HG03432 (cell line): ENCODE measurements around the gene C1QTNF5.

Source experiments
- ATAC-seq: cut with Tn5 transposase; IDR thresholded peaks from one replicate; pipeline ENCODE4 v1.9.1; 2021; ENCODE audit warnings: mild to moderate bottlenecking, moderate library complexity; ENCODE audit not compliant: unreplicated experiment

C1QTNF5 gene

DNA sequence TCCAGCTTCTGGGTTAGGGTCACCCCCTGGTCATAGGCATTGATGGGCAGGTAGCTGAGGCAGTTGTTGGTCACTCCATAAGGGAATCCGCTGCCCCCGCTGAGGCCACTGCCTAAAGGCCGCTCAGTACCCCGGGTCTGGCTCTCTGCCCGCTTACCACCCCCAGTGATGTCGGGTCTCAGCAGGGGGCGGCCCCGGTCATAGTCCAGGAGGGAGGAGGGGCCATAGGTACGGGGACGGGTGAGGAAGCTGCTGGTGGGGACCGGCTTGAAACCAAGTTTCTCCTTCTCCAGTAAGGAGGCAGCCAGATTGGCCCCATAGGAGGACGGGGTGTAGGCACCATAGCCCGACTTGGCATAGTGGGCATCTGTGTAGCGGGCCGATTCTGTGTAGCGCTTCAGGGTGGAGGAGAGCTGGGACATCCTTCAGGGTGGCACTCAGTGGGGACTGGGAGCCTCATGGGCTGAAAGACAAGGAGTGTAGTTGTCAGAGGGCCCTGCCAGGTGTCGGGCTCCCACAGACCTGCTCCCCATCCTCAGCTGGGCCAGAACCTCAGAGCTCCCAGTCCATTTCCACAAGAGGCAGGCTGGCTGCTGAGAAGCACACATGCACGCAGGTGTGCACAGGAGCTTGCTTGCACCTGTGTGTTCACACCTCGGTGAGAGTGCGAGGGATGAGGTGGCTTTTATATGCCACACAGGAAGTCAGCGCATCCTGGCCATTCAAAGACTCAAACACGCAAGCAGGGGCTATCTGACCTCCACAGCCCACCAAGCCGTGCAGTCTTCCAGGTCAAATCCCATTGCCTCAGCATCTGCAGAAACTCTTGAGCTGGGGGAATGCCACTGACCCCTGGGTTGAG, 32.6 kb upstream of the C1QTNF5 start:
- no peak for ATAC-seq

DNA sequence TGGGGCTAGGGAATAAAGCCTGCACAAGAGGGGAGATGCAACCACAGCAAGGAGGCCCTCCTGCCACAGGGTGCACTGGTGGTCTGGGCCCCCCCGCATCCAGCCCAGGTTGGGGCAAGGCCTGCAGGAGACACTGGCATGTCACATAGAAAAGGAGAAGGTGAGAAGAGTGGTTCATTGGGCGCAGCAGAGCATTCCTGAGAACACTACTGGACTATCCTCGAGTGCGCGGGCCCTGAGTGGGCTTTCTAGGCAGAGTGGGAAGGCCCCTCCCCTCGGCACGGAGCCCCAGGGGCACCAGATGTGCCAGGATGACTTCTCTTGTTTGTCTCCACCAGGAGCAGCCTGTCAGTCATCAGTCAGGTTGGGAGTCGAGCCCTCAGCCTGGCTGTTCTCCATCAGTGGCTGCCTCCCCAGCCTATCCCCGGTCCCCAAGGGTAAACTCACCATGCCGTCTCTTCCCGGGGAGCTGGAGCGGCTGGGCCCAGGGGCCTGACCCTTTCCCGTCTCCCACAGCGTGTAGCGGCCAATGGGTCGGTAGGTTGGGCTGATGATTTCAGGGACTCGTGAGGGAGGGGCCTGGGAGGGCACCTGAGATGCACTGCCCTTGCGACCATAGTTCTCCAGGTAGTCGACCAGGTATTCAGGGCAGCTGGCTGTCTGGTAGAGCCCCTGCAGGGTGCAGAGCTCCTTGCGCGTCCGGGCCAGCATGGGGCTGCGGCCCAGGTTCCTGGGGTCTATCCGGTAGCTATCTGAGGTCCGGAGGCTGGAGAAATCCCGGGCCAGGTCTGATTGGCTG, 31.8 kb upstream of the C1QTNF5 start:
- ATAC-seq = no peak

DNA sequence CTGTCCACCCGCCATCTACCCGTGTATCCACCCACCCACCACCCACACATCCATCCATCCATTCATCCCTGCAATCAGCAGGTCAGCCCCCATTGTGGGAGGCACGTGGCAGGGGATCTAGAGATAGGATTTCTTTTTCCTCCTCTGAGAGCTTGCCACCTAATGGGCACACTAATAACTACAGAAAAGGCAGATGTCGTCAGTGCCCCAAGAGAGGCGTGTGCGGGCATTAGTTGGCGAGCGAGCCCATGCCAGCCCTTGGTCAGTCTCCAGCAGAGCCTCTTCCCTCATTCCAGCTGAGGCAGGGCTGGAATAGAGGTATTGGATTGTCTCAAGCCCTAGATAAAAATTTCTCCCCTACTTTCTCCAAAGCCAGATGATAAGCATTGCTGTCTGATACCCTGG, 31.1 kb upstream of the C1QTNF5 start:
- ATAC-seq = no peak

DNA sequence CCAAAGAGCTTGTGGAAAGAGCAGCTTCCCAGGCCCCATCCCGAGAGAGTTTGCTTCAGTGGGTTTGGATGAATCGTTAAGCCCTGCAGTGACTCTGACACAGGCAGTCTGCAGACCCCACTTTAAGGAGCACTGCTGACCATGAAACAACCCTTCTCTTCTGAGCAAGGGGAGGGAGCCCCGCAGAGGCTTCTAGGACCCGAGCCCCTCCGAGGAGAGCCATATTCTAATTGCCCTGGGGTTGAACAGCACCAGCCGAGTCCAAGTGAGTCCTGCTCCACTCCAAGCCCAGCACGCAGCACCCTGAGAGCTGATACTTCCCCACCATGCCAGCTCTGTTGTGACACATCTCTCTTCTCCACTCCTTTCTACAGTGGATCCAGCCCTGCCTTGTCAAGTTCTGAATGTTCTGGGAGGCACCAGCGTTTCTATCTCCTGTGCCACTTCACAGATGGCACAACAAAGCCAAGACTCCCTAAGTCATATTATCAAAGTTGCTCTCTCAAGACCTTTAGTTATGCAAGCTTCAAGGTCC, 30.5 kb upstream of the C1QTNF5 start:
- ATAC-seq = no peak

DNA sequence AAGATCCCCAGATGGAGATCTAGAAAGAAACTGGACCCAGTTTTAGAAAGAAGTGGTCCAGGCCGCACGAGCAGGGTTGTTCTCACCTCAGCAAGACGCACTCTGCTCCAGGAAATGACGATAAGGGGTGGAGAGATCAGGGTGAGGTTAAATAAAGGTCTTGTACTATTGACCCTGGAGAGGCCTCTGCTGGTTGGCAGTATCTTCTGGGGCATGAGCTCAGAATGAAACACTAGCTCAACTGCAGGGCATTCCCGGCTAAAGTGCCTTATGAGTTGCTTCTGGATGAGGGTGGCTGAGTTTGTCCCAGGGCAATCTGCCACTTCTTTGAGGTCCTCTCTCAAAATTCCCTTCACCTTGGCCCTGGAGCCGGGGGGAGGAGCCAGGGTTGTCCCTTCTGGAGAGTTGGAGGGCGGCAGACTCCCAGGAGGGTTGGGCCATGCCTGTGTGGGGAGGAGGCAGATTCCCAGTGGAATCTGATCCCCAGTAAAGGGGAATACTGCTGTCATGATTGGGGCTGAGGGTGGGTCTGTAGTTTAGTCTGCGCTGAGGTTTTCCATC, 29.9 kb upstream of the C1QTNF5 start:
- ATAC-seq = no peak

DNA sequence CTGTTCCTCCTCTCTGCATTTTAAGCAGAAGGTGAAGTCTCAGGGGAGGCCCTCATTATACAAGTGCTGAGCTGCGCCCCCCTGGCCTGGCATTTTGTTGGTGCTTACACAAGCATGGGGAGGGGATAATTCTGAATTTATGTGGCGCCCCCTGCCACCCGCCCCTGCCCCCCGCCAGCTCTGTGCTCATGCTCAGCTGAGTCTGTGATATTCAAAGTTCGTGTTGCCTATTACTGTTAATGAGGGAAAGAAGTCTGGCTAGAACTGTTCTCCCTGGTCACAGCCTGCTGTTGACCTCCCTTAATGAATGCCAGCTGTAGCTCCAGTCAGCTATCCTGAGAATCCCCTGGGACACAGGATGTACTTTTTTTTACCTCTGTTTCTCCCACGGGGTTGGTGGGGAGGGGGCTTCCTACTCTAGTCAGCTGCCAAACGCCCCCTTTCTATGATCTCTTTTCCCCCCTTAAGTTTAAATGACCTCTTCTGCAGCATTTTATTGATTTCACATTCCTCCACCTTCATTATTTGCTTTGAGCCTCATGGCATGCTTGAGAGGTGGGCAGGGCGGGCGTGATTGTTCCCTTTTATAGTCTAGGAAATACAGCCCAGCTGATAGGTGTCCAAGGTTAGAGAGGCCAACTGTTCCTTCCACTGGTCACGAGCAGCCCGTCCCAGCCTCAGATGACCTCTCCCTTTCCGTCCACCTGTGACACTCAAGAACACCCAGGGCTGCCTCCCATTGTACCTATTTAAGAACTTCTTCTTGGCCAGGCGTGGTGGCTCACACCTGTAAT, 28.6 kb upstream of the C1QTNF5 start:
- no peak for ATAC-seq

DNA sequence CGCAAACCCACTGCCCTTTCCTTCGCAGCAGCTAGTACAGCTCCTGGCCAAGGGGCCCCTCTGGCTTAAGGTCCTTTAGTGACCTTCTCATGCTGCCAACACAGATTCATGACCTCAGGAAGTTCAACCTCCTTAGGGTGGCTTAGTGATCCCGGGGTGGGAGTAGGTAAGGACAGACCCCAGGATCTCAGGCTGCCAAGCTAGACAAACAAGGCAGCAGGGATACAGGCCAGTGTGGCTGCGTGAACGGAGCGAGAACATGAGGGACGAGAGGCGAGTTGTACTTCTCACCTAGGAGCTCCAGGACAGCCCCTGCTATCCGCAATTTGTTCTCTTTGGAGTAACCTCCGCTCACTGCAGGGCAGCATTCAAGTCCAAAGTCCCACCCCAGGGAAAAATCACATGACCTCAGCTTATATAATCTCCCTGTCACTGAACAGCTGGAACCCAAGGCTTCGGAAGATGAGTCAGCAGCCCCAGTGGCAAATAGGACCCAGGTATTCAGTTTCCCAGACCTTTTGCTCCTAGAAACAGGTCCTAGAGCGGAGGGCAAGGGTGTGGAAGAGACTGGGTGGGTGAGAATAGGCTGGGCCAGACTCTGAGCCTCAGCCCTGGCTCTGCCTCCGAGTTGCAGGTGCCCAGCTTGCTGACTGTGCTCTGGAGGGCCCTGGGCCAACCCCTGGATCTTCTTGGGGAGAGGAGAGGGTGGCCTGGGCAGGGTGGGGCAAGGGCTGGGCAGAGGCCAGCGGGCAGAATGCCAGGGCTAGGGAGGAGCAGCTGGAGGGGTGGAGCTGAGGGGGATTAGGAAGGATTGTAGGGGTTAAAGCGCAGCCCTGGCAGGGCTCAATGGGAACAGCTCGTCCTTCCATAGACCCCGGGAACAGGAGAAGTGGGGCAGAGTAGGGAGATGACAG, 27.7 kb upstream of the C1QTNF5 start:
- no peak for ATAC-seq

DNA sequence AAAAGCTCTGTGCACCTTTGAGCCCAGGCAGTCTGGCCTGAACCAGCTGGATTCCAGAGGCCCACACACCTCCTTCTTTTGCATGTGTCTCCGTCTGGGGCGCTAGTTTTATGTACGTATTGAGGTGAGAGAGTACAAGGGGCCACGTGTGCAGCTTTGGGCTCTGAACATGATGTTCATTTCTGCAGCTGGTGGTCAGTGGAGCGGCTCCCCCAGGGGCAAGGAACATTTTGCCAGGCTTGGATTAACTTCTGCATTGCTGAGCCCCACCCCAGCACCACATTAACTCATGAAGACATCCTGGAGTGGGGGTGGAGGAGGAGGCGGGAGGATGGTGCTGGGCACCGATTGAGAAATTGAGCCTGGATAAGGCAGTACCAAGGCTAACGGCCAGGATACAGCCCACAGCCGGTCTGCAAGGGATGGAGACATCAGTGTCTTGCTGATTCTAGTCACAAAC, 27.0 kb upstream of the C1QTNF5 start:
- no peak for ATAC-seq

DNA sequence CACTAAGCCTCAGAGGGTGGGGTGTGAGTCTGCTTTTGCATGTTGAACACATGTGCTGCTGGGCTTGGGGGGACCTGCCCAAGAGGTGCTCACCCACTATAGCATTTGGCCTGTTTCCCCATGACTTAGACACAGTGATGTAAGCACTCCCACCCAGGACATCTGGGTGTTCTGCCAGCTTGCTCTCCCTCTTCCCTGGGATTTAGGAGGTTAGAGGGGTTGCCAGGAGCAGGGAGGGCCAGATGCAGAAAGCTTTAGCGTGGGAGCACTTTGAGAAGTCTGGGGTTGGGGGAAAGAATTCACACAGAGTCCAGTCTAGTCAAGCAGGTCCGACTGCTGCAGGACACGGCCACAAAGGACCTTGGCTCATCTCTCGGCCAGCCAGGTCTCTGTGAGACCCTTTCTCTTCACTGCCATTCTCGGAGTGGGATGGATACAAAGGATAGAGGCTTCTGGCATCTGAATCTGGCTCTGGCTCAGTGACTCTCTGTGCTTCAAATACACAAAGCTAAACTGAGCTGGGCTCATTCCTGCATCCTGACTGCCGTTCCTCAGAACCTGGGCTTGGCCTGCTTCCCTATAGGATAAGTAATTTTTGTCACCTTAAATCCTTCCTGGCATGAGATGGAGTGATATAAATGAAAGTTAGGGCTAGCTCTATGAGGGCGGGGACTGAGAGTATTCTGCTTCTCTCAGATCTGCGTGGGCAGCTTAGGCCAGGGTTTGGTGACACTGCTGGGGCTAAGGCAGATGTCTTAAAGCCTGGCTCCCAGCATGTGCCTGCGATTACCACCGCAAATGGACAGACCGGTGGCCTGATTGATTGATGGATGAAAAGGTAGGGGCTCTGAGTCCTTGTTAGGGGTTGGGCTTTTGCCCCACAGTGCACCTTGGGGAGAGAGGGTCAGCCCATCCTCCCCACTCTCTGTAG, 26.3 kb upstream of the C1QTNF5 start:
- ATAC-seq = no peak

DNA sequence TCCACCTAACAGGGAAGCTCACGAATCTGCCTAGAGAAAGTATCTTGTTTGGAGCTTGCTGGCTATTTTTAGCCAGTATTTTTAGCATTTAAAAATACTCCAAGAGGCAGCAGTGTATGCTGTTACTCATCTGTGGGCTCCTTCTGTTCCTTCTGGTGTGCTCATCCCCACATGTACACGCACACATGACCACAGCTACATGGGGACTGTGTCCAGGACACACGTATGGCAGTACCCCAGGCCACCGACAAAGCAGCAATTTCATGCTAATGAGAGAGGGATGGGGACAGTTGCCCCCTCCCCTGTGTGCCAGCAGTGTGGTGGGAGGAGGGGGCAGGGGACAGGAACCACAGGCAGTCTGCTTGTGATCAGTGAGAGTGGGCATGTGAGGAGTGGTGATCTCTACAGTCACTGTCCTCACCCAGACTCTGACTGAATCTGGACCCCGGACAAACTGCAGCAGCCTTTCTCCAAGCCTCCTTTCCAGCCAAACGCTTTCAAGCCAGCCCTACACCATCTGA, 24.4 kb upstream of the C1QTNF5 start:
- no peak for ATAC-seq

DNA sequence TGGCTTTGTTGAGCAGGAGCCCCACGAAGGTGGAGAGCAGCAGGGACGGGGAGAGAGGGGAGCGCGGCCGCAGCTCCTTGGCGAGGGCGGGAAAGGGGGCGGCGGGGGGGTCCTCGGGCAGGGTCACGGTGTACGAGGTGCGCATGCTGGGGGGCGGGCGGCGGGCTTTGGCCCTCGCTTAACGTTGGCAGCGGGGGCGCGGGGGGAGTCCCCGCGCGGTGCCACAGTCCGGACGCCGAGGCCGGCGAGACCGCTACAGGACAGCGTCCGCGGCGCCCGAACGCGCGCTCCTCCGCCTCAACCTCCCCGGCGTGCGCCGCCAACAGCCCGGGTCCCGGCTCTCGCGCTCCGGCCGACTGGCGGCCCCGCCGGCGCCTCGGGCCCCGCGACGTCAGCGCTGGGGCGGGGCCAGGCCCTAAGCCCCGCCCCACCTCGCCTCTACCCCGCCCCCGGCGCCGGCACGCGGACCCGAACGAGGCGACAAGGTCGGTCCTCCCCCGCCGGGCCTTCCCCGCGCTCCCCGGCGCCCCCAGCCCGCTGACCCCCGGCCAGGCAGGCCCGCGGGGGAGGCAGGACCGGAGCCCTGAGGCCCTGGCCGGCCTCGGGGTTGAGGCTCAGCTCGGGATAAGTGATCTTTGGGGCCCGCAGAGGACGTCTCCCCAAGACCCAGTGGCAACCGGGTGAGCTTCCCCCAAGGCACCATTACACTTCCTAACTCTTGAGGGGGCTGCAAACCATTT, 23.3 kb upstream of the C1QTNF5 start:
- ATAC-seq = no peak

DNA sequence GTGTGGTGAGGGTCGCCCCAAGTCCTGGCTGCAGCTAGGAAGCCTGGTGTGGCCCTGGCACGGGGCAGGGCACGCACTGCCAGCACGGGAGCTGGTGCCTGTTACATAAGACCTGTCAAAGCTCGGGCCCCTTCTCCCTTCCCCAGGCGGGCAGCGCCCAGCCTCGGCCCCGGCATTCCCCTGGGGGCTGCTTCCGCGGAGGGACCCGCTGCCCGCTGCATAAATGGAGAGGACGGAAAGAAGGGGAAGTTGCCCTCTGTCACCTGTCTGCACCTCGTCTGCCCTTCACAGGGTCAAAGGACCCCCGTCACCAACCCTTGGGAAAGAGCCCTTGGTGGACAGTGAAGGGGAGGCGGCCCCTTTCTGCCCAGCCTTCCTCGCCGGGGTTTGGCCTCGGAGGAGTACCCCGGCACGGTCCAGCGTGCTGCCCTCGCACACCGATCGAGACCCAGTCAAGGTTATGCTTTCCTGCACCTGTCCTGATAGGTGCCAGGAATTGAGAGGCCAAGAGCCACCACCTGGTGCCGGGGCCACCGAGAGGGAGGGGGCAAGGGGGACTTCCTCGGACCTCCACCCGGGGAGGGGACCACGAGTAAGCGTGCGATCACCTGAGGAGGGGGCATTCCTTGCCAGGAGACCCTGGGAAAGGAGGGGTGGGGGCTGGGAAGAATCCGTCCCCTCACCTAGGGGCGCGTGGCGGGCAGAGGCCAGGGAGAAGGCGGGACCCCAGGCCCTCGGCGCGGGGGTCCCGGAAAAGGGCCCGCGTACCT, 22.6 kb upstream of the C1QTNF5 start:
- ATAC-seq = no peak

DNA sequence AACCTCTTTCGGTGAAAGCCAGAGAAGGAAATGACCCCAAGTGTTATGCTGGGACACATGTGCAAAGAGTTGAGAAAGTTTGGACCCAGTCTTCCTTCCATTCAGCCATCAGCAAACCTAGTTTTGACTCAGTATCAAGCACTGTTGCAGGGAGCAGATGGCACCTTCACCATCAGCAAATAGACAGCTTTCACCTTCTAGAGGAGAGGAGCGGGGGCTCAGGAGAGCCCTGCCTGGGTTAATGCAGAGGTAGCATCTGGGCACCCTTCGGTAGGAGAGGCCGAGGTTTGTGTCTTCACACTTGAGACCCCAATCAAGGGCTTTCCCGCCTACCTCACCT, 22.0 kb upstream of the C1QTNF5 start:
- no peak for ATAC-seq

DNA sequence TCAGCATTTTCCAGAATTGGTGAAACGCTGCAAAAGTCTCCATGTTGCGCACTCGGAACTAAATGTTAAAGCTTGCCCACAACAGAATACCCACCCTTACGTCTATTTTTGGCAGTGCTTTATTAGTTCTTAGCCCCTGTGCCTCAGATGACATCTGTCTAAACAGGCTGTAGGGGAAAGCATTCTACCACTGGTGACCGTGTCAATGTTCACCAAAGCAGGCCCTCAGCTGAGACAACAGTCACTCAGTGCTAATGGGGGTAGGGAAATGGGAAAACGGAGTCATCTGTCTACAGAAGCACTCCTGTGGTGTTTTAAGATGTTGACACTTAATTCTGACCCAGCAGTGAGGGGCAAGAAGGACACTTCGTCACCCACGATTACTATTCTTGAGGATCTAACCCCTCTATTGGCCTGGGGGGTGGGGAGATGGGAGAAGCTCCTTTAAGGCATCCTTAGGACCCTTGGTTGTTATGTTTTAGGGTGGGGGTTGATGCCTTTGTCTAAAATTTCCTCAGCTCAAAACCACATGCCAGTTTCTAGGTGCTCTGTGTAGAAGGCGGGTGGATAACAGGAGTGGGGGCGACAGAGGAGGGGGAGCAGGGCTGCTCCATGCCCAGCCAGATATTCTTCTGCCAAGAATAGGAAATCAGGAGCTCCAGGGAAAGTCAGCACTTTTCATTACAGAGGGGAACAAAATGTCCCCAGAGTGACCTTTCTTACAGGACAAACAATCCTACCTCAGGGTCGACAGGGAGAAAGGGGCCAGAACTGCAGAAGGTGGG, 21.4 kb upstream of the C1QTNF5 start:
- ATAC-seq = no peak

DNA sequence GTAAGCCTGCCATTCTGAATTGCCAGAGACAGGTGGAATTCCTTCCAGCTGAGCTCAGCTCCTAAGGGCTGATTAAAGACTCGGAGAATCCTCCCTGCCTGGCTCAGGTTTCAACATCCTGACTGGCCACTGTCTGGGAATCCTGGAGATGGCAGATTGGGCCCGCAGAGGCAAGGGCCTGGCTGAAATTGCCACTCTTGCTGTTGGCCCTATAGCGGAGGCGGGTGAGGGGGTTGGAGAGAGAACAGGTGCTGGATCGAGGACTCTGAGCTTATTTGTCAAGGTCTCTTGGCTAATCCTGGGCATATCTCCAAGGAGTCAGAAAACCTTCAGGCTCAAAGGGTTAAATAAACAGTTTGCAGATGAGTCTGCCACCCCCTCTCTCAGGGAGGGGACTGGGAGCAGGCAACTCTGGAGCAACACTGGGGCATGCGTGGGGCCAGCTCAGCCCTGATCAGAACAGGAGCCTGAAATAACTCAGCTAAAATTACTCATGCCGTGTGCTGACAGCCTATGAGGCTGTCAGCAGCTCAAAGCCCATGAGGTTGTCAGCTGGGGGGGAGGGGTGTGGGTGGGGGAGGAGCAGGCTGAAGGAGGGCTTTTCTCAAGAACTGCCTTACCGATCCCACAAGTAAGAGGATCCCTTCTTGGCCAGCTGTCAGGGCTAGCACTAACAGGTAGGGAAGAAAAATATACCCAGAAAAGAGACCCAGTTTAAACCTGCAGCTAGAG, 20.5 kb upstream of the C1QTNF5 start:
- no peak for ATAC-seq
